Skin epidermis (tissue), 12 donors: ENCODE results near the gene SH3BGRL2.
"Not testable (repeated sequence)": the region's sequence is repeated elsewhere in the genome, so short reads cannot be mapped to it uniquely, and the experiment has no call there.

Experiments used
- H3K27ac ChIP-seq, 21 experiments: fragments of 200-600 bp; sonication (generic) in 11 of 21; one replicate each; pipeline ENCODE4 v1.5.0; 2020; ENCODE audit warnings: mild to moderate bottlenecking in 3 of 21, inconsistent platforms in 2 of 21, moderate library complexity in 2 of 21
- H3K4me3 ChIP-seq, 7 experiments: fragments of 200-600 bp; sonication (generic) in 2 of 7; one replicate each; pipeline ENCODE4 v1.5.0; 2020; ENCODE audit warnings: inconsistent platforms in 2 of 7, mild to moderate bottlenecking in 2 of 7, moderate library complexity in 1 of 7

SH3BGRL2 gene

GRCh38 chr6:79646006-79646405 is 14.9 kb downstream of the SH3BGRL2 start:
- no peak overlapping the region for H3K4me3 ChIP-seq
- no peak overlapping the region for H3K27ac ChIP-seq

- Histone ChIP-seq H3K27ac (no peak overlapping the region), H3K4me3 (no peak overlapping the region)
Measured at GRCh38 chr6:79646561-79646960, 15.4 kb downstream of the SH3BGRL2 start.

DNA sequence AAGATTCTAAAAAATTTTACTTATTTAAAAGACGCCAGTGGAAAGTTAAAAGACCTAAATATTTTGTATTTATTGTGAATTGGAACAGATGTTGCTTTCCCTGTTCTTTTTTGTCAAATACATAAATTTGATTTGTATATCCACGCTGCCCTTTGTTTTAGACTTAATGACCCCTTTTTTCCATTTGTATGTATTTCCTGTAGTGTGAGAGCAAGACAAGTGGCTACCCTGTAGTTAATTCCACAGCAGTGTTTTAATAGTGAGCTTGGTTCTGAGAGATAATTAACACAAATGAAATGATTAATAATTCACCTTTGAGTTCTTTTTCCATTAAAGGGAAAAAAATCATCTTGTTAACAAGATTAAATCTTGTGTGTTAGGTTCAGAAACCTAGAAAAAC is 16.6 kb downstream of the SH3BGRL2 start:
- no peak overlapping the region for H3K27ac ChIP-seq
- no peak overlapping the region for H3K4me3 ChIP-seq

- H3K4me3 ChIP-seq = no peak overlapping the region
- H3K27ac ChIP-seq = no peak overlapping the region
Measured at GRCh38 chr6:79648328-79648727, 17.2 kb downstream of the SH3BGRL2 start.

- no peak overlapping the region for H3K4me3 ChIP-seq
- H3K27ac ChIP-seq = no peak overlapping the region
Measured at GRCh38 chr6:79649016-79649415, 17.9 kb downstream of the SH3BGRL2 start.

DNA sequence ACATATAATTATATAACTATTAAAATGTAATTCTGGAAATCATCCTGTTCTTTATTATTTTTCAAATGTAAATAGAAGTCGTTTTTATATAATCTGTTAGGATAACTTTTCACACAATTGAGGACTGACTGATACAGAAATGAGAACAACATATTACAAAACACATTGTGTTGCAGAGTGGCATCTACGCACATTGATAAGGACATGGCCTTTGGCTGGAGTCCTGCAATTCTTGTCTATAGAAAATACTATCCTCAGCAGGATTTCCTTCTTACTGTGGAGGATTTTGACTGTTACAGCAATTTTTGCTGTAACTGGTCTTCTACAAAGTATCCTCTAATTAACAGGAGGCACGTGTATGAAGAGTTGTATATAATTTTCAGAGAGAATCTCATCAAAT is 19.8 kb downstream of the SH3BGRL2 start:
- no peak overlapping the region for H3K4me3 ChIP-seq
- H3K27ac ChIP-seq = no peak overlapping the region

DNA sequence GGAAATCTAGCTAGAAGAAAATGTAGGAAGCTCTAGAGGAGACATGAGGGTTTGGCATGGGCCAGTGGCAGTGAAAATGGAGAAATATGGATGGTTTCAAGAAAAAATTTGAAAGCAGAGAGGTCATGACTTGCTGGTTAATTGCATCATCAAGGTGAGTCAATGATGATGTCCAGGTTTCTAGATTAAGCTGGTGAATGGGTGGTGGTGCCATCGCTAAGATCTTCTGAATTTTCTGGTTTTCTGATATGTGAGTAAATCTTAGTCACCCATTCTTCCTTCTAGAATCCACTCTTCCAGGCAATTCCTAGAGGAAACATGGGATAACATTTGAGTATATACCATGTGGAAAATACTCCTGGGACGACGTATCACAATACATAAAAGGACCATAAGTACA is 25.0 kb downstream of the SH3BGRL2 start:
- no peak overlapping the region for H3K27ac ChIP-seq
- H3K4me3 ChIP-seq = no peak overlapping the region

- Histone ChIP-seq H3K27ac (no peak overlapping the region), H3K4me3 (no peak overlapping the region)
Measured at GRCh38 chr6:79657238-79657637, 26.1 kb downstream of the SH3BGRL2 start.

GRCh38 chr6:79663655-79664054 is 32.5 kb downstream of the SH3BGRL2 start:
- H3K27ac ChIP-seq, H3K4me3 ChIP-seq: not testable (repeated sequence)

DNA sequence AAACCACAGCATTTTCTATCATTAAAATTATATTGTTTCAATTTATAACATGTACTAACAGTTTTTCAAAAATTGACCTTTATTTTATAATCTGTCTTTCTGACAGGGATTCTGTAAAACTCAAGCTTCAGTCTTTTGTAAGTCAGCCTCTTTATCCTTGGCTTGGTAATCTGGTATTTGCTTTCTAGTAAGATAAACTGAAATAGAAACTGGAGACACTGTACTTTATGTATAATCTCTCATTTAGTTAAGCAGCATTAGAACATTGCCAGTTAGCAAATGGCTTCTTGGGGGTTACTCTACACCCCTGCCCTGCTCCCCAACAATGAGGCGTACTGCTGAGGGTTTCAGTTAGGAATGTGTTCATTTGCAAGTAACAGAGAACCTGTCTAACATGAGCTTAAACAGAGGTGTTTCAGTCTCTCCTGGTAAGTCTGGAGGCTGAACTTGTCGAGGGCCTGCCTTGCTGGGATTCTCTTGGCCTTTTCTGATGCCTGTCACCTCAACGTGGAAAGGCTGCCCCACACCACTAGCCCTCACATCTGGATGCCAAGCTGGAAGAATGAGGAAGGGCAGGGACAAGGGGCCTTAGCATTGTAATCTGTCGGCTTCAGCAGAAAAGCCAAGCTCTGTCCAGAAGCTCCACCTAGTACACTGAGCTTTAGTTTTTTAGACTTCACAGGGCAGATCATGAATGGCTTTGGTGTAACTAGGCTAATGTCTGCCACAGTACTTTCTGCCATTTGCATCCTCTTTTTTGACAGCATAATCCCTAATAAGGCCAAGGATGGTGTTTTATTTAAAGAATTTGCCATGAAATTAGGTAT is 34.8 kb downstream of the SH3BGRL2 start:
- no peak overlapping the region for H3K4me3 ChIP-seq
- H3K27ac ChIP-seq = peak overlapping the region in 1 of 21 experiments; percentile 25

GRCh38 chr6:79666634-79667033 is 35.5 kb downstream of the SH3BGRL2 start:
- peak overlapping the region in 1 of 21 experiments; percentile 25 for H3K27ac ChIP-seq
- no peak overlapping the region for H3K4me3 ChIP-seq

DNA sequence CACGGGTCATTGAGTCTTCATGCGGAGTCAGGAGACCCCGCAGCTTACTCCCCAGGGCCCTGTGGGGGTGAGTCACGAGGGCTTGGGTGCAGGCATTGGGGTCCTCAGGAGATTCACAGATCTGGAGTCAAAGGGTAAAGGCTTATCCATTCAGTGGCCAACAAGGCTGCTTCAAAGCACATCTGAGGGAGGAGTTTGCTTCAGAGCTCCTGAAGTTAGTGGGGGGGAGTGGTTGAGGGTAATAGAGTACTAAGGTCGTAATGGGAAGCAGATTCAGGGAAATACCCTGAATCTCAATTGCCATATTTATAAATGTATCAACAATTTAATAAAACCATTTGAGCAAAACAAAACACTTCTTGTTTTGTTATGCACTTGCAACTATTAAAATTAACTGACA is 37.3 kb downstream of the SH3BGRL2 start:
- Histone ChIP-seq H3K27ac (no peak overlapping the region), H3K4me3 (no peak overlapping the region)

DNA sequence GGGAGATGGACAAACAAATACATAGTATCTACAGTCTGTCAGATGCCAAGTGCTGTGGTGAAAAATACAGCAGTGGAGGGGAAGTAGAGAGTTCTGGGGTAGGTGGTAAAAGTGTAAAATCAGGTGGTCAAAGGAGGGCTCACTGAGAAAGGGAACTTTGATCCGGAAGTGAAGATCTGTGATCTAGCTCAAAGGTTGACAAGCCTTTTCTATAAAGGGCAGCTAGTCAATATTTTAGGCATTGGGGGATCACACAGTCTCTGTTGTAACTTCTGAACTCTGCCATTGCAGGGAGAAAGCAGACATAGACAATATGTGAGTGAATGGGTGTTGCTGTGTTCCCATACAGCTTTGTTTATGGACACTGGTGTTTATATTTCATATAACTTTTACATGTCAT is 38.6 kb downstream of the SH3BGRL2 start:
- no peak overlapping the region for H3K27ac ChIP-seq
- no peak overlapping the region for H3K4me3 ChIP-seq

DNA sequence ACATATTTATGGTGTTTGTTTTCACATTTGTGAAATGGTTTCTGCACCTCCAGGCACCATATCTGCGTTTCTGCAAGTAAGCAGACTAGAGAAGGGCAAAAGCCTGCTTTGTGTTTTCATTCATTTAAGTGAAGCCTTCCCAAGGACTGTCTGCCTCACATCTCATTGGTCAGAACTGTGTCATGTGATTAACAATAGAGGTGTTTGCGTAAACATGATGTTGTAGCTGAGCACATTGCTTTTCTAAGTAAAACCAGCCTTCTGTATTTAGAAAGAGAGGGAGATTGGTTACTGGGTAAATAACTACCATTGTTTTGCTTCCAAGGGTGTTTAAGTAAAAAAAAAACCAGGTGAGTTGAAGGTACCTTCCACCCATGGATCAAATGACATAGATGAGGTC is 39.7 kb downstream of the SH3BGRL2 start:
- Histone ChIP-seq H3K27ac (peak overlapping the region in 1 of 21 experiments; percentile 5), H3K4me3 (no peak overlapping the region)

GRCh38 chr6:79671600-79672266 is 40.6 kb downstream of the SH3BGRL2 start:
- Histone ChIP-seq H3K27ac (peak overlapping the region in 3 of 21 experiments; percentile 17 to 32 (median 19)), H3K4me3 (no peak overlapping the region)

DNA sequence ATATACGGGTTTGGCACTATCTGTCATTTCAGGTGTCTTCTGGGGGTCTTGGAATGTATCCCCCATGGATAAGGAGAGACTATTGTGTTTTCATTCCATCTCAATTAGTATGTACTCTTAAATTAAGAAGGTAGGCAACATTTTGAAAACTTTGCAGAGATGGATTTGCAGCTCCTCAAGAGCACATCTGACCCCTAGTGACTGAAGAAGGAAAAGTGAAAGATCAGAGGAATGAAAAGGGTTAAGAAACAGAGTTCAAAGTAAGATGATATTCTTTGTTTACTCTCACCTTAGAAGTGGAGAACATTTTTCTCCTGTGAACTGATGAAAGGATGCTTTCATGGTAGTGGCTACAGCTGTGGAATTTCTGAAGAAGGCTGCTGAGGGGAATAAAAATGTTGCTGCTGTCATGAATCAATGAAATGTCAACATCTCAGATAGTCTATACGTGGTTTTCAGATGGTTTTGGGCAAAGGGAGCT is 41.5 kb downstream of the SH3BGRL2 start:
- Histone ChIP-seq H3K27ac (peak overlapping the region in 3 of 21 experiments; percentile 1 to 17 (median 3)), H3K4me3 (no peak overlapping the region)

DNA sequence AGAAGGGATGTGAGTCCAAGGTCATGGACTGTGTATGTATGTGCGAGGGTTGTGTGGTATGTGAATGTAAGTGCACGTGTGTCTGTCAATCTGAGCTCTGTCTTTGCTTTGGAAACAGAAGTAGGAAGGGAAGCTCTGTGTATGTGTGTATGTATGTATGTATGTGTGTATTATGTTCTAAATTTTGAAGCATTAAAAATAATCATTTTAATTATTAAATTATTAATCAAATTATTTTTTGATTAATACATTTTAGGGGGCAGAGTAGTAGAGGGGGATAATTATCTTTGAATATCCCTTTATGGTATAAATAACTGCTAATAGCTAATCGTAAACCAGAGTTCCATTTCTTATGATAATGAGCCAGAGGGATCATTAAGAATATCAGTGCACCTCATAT is 42.8 kb downstream of the SH3BGRL2 start:
- Histone ChIP-seq H3K27ac (no peak overlapping the region), H3K4me3 (no peak overlapping the region)

DNA sequence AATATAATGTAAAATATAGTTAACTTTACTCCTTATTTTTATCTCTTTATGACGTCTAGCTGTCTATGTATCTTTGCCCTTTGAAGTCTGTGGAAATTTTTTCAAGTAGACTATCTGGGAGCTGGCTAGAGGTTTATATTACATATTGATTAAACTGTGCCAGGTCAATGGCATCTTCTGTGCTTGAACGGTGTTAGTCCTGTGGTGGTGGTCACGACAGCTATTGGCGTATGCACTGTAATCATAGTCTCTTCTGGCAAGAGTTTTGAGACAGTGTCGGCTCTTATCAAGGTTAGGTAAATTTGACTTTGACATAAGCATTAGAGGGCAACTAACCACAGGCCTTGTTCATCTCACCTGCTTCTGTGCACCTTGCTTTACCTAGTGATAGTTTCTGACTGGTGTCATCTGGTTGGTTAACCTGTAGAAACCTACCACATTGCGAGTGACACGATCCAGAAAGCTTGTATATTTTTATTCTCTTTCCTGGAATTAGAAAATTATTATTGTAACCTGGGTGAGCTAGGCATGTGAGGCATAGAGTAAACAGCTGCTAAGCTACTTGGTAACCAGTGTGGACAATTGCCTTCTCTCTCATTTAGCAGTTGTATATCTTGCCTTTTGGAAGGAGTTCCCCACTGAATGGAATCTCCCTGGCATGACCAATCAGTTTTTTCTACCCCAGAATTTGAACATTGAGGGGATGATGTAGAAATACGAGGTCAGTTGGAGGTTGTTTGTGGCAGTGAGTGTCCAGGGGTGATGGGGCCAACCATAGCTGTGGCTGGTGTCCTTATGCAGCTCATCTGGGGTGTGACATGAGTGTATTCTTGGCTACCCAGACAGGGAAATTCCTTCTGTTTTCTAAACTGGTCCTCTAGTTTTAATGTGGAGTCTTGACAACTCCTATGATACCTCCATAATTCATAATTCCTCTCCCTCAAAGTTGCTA is 45.9 kb downstream of the SH3BGRL2 start:
- no peak overlapping the region for H3K4me3 ChIP-seq
- H3K27ac ChIP-seq = peak overlapping the region in 2 of 21 experiments; percentile 13 to 16

- H3K4me3 ChIP-seq, H3K27ac ChIP-seq: not testable (repeated sequence)
Measured at GRCh38 chr6:79682682-79683081, 51.6 kb downstream of the SH3BGRL2 start.

DNA sequence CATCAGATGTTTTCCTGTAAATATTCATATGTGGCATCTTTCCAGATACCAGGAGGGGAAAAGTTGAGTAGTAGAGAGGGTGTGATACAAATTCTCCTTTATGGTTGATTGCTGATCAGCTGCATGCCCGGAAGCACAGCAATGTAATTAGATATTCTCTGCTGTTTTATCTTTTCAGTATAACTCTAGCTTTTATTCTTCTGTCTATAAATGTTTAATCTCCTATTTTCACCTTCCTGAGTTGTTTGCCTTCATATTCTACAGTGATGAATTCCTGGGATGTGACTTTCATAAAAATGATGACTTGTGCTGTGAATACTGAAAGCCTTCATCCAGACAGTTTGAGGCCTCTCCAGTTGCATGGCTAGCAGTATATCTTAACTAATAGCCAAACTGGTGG is 53.7 kb downstream of the SH3BGRL2 start:
- no peak overlapping the region for H3K4me3 ChIP-seq
- H3K27ac ChIP-seq = no peak overlapping the region
